NCI-H146 (cell line): ENCODE measurements around the gene CFHR4.
"Not testable (repeated sequence)": the region's sequence is repeated elsewhere in the genome, so short reads cannot be mapped to it uniquely, and the experiment has no call there.

Experiments
- DNase-seq: peaks from one replicate; lab custom pipeline; 2025; lab: John Stamatoyannopoulos, UW

Gene CFHR4

GRCh38 chr1:196941474-196941873 is 53.6 kb downstream of the CFHR4 start:
- not testable (repeated sequence) for DNase-seq

DNA sequence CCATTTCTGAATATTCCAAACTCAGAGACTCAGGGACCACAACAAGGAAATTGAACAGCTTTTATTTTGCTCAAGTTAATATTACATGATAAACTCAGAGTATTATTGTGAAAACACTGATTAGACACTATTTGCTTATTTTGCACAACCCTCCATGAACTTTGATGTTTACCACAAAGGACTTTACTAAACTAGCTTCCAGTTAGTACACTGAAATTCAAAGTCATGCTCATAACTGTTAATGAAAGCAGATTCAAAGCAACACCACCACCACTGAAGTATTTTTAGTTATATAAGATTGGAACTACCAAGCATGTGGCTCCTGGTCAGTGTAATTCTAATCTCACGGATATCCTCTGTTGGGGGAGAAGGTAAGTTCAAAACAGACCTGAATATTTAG is 55.7 kb downstream of the CFHR4 start, which contains the start of gene CFHR2:
Gene CFHR2 (plus strand): TSS at position 171 of the 400 bp plus-strand sequence. CDS start 143 bp downstream, at position 314.
- DNase-seq: not testable (repeated sequence)

GRCh38 chr1:196951711-196952394 is 64.0 kb downstream of the CFHR4 start:
- no peak for DNase-seq

- DNase-seq: no peak
Observed at GRCh38 chr1:196954778-196955177, 66.9 kb downstream of the CFHR4 start.

DNA sequence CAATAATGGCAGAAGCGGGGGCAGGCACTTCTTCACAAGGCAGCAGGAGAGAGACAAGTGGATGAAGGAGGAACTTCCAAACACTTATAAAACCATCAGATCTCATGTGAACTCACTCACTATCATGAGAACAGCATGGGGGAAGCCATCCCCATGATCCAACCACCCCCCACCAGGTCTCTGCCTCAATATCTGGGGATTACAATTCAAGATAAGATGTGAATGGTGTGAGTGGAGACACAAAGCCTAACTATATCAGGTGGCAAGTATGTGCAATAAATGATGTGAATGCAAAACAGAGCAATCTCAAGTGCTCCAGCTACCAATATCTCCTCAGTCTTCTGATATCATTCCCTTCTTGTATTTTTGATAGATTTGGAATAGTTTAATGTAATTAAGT is 68.1 kb downstream of the CFHR4 start:
- DNase-seq: no peak

GRCh38 chr1:196960854-196961253 is 73.0 kb downstream of the CFHR4 start:
- no peak for DNase-seq
